ENCODE results near the gene ASTN2.

Gene ASTN2

GRCh38 chr9:117306032-117306431 lies 108.8 kb downstream of the ASTN2 start:
- DNase-seq (ENCODE audit: extremely low read depth in 1 of 2, low read depth in 1 of 2) = no peak

DNA sequence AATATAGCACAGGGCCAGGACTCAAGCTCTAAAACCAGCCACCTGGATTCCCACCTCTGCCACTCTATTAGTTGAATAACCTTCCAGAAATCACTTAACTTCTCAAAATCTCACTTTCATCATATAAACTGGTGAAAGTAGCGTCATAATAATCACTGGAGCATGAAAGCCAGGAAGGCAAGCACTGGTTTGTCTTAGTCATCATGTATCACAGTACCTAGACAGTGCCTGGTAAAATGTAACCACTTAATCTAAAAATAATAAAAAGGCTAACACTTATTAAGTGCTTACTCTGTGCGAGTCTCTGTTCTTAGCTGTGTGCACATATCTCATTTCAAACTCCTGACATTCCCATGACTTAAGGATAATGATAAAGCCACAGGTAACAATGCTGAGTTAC lies 109.4 kb downstream of the ASTN2 start:
- DNase-seq (ENCODE audit: extremely low read depth in 1 of 2, low read depth in 1 of 2) = no peak

DNA sequence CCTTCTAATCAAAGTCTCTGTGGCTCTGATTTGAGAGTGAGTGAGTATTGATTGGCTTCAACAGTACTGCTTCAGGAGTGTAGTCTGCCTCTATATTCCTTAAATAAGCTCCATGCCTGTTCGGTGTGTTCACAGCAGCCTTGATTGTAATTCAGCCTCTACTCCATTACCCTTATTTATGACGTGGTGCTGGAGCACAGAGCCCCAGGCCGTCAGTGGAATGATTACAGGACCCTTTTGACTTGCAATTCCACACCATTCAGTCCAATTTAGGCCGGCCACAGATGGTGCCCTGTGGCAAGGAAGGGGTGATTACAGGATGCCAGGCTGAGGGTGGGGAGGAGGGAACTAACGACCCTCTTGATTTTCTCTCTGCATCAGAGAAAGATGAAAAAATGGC lies 110.3 kb downstream of the ASTN2 start:
- no peak for DNase-seq (ENCODE audit: extremely low read depth in 1 of 2, low read depth in 1 of 2)

- no peak for DNase-seq (ENCODE audit: extremely low read depth in 1 of 2, low read depth in 1 of 2)
Measured at GRCh38 chr9:117303643-117304230, 111.1 kb downstream of the ASTN2 start.

DNA sequence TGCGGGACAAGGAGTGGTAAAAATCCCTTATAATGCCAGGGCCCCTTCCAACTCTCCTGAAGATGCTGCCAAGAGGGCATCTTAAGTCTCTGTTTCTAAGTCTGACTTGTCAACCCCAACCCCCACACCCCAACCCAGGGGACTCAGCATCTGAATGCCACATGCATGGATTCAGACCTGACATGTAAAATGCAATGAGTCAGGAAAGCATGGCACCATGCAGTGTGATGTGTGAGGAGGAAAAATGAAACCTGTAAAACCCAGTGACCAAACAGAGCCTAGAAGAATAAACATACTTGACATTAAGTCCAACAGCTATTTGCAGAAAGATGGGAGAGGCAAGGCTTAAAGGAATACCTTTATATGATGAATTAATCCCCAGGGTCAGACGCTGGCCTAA lies 112.4 kb downstream of the ASTN2 start:
- no peak for DNase-seq (ENCODE audit: extremely low read depth in 1 of 2, low read depth in 1 of 2)

GRCh38 chr9:117300371-117301110 lies 114.3 kb downstream of the ASTN2 start:
- no peak for DNase-seq (ENCODE audit: extremely low read depth in 1 of 2, low read depth in 1 of 2)

- no peak for DNase-seq (ENCODE audit: extremely low read depth in 1 of 2, low read depth in 1 of 2)
Measured at GRCh38 chr9:117296453-117296852, 118.4 kb downstream of the ASTN2 start.

DNA sequence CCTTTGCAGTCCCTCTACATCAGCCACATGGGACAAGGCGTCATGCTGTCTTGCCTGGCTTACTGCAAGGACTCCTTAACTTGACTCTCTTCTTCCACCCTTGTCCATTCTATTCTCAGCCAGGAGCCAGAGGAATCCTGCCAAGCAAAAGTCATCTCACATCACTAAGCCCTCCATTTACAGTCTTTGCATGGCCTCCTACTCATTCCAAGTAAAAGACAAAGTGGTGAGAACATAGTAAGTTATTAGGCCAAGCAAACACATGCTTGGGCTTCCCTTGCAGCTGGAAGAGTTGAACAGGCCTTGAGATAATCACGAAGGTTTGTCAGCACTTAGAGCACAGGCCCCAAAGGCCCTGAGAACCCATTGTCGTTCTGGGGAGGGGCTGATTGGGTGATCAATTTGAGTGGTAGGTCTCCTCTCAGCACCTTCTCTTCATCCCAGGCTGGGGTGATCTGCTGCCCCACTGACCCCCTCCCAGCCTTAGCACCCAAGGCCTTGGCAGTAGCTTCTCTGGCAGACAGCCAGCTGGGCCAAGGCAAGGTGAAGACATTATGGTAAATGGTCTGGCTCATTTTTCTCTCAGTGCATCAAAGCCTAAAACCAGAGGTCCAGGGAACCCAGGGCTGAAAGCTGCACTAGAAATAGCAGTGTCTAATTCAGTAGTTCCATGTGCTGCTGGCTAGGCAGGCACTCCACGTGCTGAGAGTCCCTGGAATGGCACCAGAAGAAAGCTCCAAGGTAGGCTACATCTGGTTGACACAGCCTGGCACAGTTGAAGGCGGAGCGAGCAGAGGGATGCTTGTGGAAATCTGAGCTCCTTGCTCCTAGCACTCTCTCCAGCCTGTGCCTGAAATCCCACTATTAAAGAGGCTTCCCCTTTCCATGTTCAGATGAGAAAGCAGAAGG lies 121.4 kb downstream of the ASTN2 start:
- DNase-seq (ENCODE audit: extremely low read depth in 1 of 2, low read depth in 1 of 2) = no peak

DNA sequence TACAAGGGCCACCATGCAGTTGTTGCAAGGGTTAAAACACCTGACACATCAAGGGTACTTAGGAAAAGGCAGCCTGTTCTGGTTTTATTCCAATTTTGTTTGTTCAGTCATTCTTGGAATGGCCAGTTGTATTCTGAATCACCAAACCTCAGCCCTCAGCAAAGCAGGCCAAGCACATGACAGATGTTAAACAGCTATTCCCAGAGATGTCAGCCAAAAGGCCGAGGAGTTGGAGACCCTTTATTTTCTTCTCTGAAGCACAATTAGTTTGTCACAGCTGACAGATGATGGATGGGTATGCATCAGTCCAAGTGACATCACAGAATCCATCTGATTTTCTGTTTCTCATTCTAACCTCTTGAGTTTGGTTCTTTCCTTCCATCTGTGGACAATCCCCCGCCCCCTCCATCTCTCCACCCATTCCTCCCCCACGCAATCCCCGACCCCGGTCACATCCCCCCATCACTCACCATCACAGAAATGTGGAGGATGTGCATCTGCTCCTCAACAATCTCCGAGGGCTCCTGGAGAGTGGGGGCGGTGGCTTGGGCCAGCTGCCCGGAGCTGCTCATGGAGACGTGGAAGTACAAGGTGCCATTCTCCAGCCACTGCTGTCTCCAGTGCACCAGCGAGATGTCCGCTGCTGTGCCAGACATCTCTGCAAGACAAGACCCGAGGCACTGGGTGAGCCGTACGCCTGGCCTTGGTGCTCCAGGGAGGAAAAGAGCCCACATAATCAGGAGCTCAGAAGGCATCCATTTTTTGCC lies 123.8 kb downstream of the ASTN2 start:
- DNase-seq (ENCODE audit: extremely low read depth in 1 of 2, low read depth in 1 of 2) = no peak

- no peak for DNase-seq (ENCODE audit: extremely low read depth in 1 of 2, low read depth in 1 of 2)
Measured at GRCh38 chr9:117290306-117290840, 124.5 kb downstream of the ASTN2 start.

DNA sequence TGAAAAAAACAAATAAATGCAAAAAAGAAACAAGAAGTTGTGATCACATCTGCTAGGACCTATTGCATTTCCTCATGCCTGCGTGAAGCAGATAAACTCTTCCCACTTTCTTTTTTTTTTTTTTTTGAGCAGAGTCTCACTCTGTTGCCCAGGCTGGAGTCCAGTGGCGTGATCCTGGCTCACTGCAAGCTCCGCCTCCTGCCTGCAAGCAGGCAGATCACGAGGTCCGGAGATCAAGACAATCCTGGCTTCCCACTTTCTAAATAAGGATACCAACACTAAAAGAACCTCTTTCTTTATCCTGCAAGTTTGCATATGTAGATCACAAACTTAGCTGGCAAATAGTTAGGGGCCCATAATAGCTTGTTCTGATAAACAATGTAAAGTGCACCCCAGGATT lies 128.6 kb downstream of the ASTN2 start:
- no peak for DNase-seq (ENCODE audit: extremely low read depth in 1 of 2, low read depth in 1 of 2)

DNA sequence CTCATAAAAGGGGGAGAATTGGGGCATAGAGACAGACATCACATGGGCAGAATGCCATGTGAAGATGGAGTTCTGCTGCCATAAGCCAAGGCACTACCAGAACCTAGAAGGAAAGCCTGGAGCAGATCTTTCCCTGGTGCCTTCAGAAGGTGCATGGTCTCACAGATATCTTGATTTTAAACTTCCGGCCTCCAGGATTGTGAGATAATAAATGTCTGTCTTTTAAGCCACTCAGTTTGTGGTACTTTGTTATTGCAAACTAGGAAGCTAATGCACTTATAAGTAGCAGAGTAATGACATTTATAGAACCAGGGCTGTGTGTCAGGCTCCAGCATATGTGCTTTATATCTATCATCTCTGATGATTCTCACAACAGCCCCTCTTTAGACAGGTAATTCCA lies 130.4 kb downstream of the ASTN2 start:
- no peak for DNase-seq (ENCODE audit: extremely low read depth in 1 of 2, low read depth in 1 of 2)

DNA sequence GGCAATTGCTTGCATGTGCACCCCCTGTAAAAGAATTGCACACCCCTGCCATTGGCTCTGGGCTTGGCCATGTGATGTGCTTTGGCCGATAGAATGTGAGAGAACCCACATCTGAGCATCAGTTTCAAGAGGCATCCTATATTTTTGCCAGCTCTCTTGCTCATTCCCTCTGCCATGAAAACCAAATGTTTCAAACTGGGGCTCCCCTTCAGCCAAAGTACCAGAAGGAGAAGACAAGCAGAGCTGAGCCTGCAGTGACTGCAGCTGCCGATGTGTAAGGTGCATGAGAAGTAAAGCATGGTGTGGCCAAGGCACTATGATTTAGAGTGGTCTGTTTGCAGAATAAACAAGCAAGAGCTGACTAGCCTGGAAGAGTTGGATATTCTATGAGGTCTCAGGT lies 132.3 kb downstream of the ASTN2 start:
- DNase-seq (ENCODE audit: extremely low read depth in 1 of 2, low read depth in 1 of 2) = no peak

DNA sequence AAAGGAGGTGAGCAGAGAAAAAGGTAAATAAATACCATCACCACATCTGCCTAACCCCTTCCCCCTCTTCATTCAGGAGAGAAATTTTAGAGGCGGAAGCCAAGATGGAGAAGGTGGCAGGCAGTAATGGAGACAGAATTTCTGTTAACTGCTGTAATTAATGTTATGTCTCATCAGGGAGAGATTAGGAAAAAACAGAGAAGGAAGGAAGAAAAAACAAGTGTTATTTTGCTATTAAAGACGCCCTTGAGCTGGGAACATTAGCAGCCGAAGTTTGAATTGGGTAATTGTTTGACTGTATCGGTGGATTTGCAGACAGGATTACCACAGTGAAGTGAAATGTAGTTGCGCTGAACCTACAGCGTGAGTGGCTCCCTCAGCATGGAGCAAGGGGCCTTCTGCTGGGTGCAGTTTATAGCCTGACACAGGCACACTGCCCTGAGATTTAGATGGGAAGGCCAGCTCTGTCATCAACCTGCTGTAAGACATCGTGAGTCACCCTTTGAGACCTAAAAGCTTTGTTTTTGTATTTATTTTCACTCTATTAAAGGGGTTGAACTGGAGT lies 136.3 kb downstream of the ASTN2 start:
- DNase-seq (ENCODE audit: extremely low read depth in 1 of 2, low read depth in 1 of 2) = no peak

GRCh38 chr9:117278020-117278419 lies 136.8 kb downstream of the ASTN2 start:
- no peak for DNase-seq (ENCODE audit: extremely low read depth in 1 of 2, low read depth in 1 of 2)

DNA sequence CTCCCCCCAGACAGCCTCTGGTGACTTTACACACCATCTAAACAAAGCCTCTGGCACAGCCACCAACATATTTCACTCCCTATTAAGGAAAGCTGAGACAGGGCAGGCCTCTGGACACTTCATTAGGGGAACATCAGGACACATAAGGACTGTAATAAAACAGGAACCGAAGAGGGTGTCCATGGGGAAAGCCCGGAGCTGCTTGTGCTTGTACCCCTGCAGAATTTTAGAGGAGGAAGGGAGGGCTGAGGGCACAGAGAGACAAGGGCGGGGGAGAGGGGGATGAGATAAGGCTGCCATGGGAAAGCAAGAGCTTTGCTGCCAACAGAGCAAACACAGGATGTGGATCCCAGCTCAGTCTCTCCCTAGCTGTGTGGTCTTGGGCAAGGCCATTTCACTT lies 138.4 kb downstream of the ASTN2 start:
- DNase-seq (ENCODE audit: extremely low read depth in 1 of 2, low read depth in 1 of 2) = no peak

DNA sequence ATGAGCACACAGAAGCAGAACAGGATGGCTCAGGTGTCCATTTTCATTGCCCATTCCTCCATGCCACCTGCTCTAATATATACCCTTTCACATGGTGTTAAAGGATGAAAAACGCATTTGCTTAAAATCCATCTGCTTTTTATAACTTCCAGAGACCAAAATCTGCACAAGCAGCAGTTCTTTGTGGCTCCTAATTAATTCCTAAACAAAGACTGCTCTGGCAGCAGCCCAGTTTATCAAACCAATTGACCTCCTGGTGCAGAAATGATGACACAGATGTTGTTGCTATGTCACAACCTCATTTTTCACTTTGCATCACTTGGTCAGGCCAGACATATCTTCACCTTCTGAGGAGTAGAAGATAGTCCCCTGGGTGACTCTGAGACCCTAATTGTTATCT lies 141.2 kb downstream of the ASTN2 start:
- no peak for DNase-seq (ENCODE audit: extremely low read depth in 1 of 2, low read depth in 1 of 2)

- no peak for DNase-seq (ENCODE audit: extremely low read depth in 1 of 2, low read depth in 1 of 2)
Measured at GRCh38 chr9:117268847-117269446, 145.9 kb downstream of the ASTN2 start.

- DNase-seq (ENCODE audit: extremely low read depth in 1 of 2, low read depth in 1 of 2) = no peak
Measured at GRCh38 chr9:117266855-117267497, 147.9 kb downstream of the ASTN2 start.

DNA sequence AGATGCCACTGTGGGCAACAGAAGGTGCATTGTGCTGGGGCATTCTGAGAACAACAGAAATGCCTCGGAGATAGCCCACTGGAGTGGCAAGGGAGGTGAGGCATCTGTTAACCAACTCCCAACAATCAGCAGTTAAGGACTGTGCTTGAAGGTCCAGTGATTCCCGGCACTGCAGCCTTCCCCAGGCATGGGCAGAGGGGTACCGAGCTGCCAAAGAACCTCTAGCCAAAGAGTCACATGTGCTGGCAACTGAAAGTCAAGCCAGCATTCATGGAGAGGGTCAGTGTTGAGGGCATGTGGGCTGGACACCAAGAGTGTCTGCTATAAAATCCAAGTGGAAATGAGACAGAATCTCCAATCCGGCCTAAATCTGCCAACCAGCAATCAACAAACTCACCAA lies 149.6 kb downstream of the ASTN2 start:
- DNase-seq (ENCODE audit: extremely low read depth in 1 of 2, low read depth in 1 of 2) = no peak

All from activated CD8-positive, alpha-beta memory T cell treated with anti-CD3 and anti-CD28 coated beads for 1 hour (primary cell).